BJ (cell line): ENCODE measurements around the gene ZNF850. TPM values are rescaled to one million over a fixed set of nuclear protein-coding genes. Genes with fewer than 3 reads are reported as not detected.
A peak's percentile ranks its signal among the peaks of the same experiment; 100 is the strongest.
"Not testable (repeated sequence)": the region's sequence is repeated elsewhere in the genome, so short reads cannot be mapped to it uniquely, and the experiment has no call there.

Experiments used
- CTCF ChIA-PET: fragments of 350-600 bp; formaldehyde crosslinking; extraction: SDS; loops from one replicate; lab custom pipeline; 2021; ENCODE audit warnings: antibody characterized with exemption, inconsistent platforms; lab: Yijun Ruan, JAX
- POLR2A ChIA-PET: fragments of 300-600 bp; sonication (Branson Sonifier 250); formaldehyde crosslinking; extraction: SDS; loops from one replicate; lab custom pipeline; 2021; ENCODE audit warnings: antibody characterized with exemption; lab: Charles Lee
- DNase-seq: peaks from one replicate; pipeline ENCODE4 v3.0.0-alpha.2; 2011; ENCODE audit warnings: low read depth
- H3K27me3 ChIP-seq: 2 replicates; pipeline ENCODE4 v1.6.0; 2011; ENCODE audit warnings: low read length; ENCODE audit not compliant: control insufficient read depth, insufficient read depth
- H3K36me3 ChIP-seq: 2 replicates; pipeline ENCODE4 v1.5.1; 2011; ENCODE audit warnings: low read length; ENCODE audit not compliant: control insufficient read depth, insufficient read depth
- H3K4me3 ChIP-seq: 2 replicates; pipeline ENCODE4 v1.5.1; 2011; ENCODE audit warnings: low read depth, mild to moderate bottlenecking, control low read depth, low read length
- polyA plus RNA-seq: library from polyadenylated mRNA; depleted of rRNA; stranded (reverse); fragments of >200 nt; gene quantifications from 2 replicates; pipeline ENCODE4 v1.2.3, GENCODE V29; 2011
- TF ChIP-seq, protein P1 (sequence below): IDR thresholded peaks from 2 replicates; pipeline ENCODE4 v1.5.1; 2011; ENCODE audit warnings: low read depth, mild to moderate bottlenecking, control low read depth, inconsistent platforms, low read length, moderate library complexity; ENCODE audit not compliant: insufficient read depth

The ZNF850 gene
- polyA plus RNA-seq, 1 experiment: 0.56 TPM

DNA sequence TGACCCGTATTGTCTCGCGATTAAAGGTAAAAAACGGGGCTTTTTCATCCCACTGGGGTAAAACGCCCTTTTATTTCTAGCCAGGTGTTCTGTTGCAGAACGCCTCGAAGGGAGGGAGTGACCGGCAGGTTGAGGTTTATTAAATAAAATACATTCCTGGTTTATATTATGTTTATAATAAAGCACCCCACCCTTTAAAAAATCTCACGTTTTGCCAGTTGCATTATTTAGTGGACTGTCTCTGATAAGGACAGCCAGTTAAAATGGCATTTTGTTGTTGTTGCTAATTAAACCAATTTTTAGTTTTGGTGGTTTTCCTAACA, 25.1 kb upstream of the ZNF850 start:
- CTCF ChIA-PET: no interaction called here
- no peak for DNase-seq
- no peaks in the 10 kb centered on the region; the same call in 1 of the 2 replicates for H3K36me3 ChIP-seq
- POLR2A ChIA-PET: no interaction called here
- H3K4me3 ChIP-seq: peak overlapping the region; percentile 76
- no peaks in the 10 kb centered on the region for H3K27me3 ChIP-seq
- TF ChIP-seq, protein P1, sequence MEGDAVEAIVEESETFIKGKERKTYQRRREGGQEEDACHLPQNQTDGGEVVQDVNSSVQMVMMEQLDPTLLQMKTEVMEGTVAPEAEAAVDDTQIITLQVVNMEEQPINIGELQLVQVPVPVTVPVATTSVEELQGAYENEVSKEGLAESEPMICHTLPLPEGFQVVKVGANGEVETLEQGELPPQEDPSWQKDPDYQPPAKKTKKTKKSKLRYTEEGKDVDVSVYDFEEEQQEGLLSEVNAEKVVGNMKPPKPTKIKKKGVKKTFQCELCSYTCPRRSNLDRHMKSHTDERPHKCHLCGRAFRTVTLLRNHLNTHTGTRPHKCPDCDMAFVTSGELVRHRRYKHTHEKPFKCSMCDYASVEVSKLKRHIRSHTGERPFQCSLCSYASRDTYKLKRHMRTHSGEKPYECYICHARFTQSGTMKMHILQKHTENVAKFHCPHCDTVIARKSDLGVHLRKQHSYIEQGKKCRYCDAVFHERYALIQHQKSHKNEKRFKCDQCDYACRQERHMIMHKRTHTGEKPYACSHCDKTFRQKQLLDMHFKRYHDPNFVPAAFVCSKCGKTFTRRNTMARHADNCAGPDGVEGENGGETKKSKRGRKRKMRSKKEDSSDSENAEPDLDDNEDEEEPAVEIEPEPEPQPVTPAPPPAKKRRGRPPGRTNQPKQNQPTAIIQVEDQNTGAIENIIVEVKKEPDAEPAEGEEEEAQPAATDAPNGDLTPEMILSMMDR: no peak

DNA sequence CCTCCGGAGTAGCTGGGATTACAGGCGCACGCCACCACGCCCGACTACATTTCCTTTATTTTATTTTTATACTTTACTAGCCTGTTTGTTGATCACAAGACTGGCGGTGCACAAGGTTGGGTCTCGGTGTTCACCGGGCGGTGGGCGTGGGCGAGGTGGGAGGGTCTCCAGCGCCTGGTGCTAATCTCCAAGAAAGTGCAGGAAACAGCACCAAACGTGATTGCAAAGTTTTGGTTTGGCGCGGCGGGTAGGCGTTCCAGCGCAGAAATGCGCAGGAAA, 24.0 kb upstream of the ZNF850 start:
- Histone ChIP-seq H3K36me3 (no peaks in the 10 kb centered on the region; the same call in 1 of the 2 replicates), H3K27me3 (no peaks in the 10 kb centered on the region), H3K4me3 (peak overlapping the region; percentile 76)
- ChIA-PET POLR2A (interaction anchor here (0.5 to 0.6 kb wide), 2 partner anchors 130 to 983 kb away, joined by 3 to 7 read pairs; partner anchors contain the start of gene ZNF573), CTCF (no interaction called here)
- DNase-seq: no peak
- TF ChIP-seq, protein P1: no peak

DNA sequence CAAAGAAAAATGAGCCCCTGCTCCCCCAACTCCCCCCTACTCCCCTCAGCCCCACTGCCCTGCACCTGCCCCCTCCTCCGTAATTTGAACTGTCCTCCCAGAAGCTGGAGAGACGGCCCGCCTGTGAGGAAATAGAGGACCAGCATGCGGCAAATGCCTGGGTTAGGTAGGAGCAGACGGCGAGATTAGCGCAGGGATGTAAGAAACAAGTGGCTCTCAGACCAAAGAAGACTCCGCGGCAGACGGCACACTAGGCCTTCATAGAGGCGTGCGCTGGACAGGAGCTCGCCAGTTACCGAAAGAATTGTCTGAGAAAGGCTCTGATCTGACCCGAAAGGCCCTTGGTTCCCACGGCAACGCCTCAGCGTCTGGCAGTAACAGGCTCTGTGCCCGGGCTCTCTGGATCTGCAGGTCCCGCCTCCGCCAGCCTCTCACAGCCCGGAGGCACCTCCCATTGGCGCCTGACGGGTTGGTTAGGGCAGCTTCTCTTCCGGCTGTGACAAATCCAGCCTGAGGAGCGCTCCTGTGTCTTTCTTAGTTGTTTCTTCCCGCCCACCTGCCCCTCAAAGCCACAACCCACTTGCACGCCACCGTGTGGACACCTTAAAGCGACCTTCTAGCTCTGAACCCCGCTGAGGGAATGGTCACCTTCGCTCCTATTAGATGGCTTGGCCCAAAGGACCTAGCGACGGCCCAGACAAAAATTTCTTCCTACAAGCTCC, 19.0 kb upstream of the ZNF850 start:
- DNase-seq, POLR2A ChIA-PET, H3K4me3 ChIP-seq, H3K27me3 ChIP-seq, H3K36me3 ChIP-seq: not testable (repeated sequence)
- CTCF ChIA-PET: interaction anchor here (0.6 kb wide), 1 partner anchor 1654 kb away, joined by 3 read pairs; no protein-coding TSS in a partner anchor
- TF ChIP-seq, protein P1: 0 out of 2 replicates have a peak, but pooled peaks have one; percentile 1

DNA sequence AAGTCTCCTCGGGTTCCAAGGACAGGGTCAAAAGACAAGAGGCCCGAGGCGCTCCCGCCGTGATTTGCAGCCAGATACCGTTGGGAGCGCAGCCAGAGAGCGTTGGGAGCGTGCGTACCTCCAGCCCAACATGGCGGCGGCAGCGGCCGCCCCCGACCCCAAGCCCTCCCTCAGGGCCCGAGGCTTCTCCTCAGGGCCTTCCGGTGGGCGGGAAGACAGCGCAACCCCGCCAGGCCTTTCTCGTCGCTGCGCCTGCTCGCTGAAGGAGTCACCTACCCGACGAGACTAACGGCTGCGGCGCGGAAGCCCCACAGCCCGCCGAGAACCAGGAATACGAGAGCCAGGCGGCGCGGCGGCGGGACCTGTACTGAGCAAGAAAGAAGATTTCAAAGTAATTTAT, 3.2 kb upstream of the ZNF850 start:
- CTCF ChIA-PET: no interaction called here
- no peak for DNase-seq
- no peak overlapping the region for H3K4me3 ChIP-seq

DNA sequence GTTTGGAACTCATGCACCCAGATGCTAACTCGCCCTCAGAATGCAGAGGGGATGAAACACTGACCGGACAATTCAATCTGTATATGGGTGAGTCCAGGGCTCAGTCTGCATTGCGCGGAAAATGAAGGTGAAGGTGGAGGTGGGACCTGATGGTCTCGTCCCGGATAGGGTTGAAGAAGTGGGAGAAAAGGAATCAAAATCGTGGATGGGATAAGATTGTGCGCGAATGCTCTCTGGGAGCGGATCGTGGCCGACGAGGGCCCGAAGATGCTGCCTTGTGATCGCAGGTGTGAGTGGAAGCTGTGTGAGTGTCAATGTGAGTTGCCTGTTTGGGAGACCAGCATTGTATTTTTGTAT, 594 bp upstream of the ZNF850 start:
- Histone ChIP-seq H3K27me3 (no peaks in the 10 kb centered on the region), H3K36me3 (no peaks in the 10 kb centered on the region), H3K4me3 (peak overlapping the region; percentile 56)
- DNase-seq: no peak
- TF ChIP-seq, protein P1: no peak
- POLR2A ChIA-PET: no interaction called here
- CTCF ChIA-PET: no interaction called here

More for the DNA sequence above, 3.2 kb upstream of the ZNF850 start:
- TF ChIP-seq, protein P1: no peak
- H3K27me3 ChIP-seq: no peaks in the 10 kb centered on the region
- POLR2A ChIA-PET: no interaction called here
- H3K36me3 ChIP-seq: no peaks in the 10 kb centered on the region
